Adrenal gland (tissue), 12 donors: ENCODE results near the gene FCMR. TPM values are rescaled to one million over a fixed set of nuclear protein-coding genes. Genes with fewer than 3 reads are reported as not detected.

Experiments used
- DNase-seq, 7 donors: peaks; one replicate each; pipeline ENCODE4 v3.0.0-alpha.2; 2019 to 2020
- H3K27ac ChIP-seq, 5 donors: fragments of 200-600 bp; sonication (generic) in 4 of 5; 1 replicate in 3 of 5; 2 replicates in 2 of 5; pipeline versions ENCODE4 v1.5.1 to v1.8.0; 2016 to 2020; ENCODE audit warnings: mild to moderate bottlenecking in 1 of 5
- H3K27me3 ChIP-seq: fragments of 200-600 bp; 2 replicates; pipeline ENCODE4 v1.8.0; 2021
- H3K36me3 ChIP-seq, 2 donors: fragments of 200-600 bp; replicated peaks in 1 of 2; 1 replicate in 1 of 2; 2 replicates in 1 of 2; pipeline versions ENCODE4 v1.5.1 to v1.8.0; 2018 to 2022
- H3K4me1 ChIP-seq, 2 donors: fragments of 200-600 bp; replicated peaks in 1 of 2; 1 replicate in 1 of 2; 2 replicates in 1 of 2; pipeline versions ENCODE4 v1.5.1 to v1.8.0; 2018 to 2021
- H3K4me3 ChIP-seq, 4 donors: fragments of 200-600 bp; sonication (generic) in 3 of 4; one replicate each; pipeline ENCODE4 v1.5.1; 2016 to 2018
- H3K9me3 ChIP-seq, 3 donors: fragments of 200-600 bp; sonication (generic) in 1 of 3; replicated peaks in 1 of 3; 1 replicate in 2 of 3; 2 replicates in 1 of 3; pipeline versions ENCODE4 v1.5.1 to v1.8.0; 2016 to 2021
- POLR2A ChIP-seq, 2 donors: fragments of 450-650 bp; IDR thresholded peaks; one replicate each; pipeline ENCODE4 v1.6.1; 2017; ENCODE audit warnings: antibody characterized with exemption in 2 of 2, mild to moderate bottlenecking in 2 of 2, moderate library complexity in 1 of 2
- WGBS, 4 donors: extraction: QIAGEN DNeasy Blood & Tissue Kit in 2 of 4; methylation state at CpG; one replicate each; pipeline versions ENCODE4 v1.1.5 to v1.1.7; 2013 to 2017; 5-methylcytosine and 5-hydroxymethylcytosine counted together
- intact Hi-C, 2 donors: fragments of 100-400 bp; cut with DNase I; formaldehyde crosslinking; loops; one replicate each; pipeline versions ENCODE4 v1.14.1 to v1.15.0; 2022 to 2023
- polyA plus RNA-seq, 3 donors: library from polyadenylated mRNA; stranded (reverse); fragments of 200-250 nt in 2 of 3; fragments of 350-450 nt in 1 of 3; fragmentation: Illumina TruSeq in 1 of 3; extraction: RNeasy Lipid Tissue Mini Kit (QIAGEN cat#74804) in 1 of 3; gene quantifications; one replicate each; pipeline ENCODE4 v1.2.3, GENCODE V29; 2013 to 2014
- total RNA-seq, 9 donors: library from RNA; depleted of rRNA in 4 of 9; stranded (reverse); fragments of >200 nt in 4 of 9; fragments of 120-200 nt in 1 of 9; fragmentation: NEBNext Ultra II Directional in 1 of 9; extraction: Animal tissue kit (Norgen Biotek cat#: 25700) in 1 of 9; gene quantifications; one replicate each; pipeline versions ENCODE4 v1.1.0 to v1.2.4, GENCODE V29; 2013 to 2023
- TF ChIP-seq, protein P1 (sequence below), 6 experiments: fragments of 450-650 bp in 4 of 6; fragments of 200-600 bp in 2 of 6; sonication (generic) in 1 of 6; IDR thresholded peaks; 1 replicate in 5 of 6; 2 replicates in 1 of 6; pipeline versions ENCODE4 v1.5.1 to v1.8.0; 2016 to 2021; ENCODE audit warnings: antibody characterized with exemption in 6 of 6, mild to moderate bottlenecking in 2 of 6, moderate library complexity in 1 of 6
- donor health status: healthy with polysubstance abuse.
- donor health status: Bipolar disorder and iron deficiency.
- donor health status: DM: yes; HTN: yes; CAD: no.
- donor health status: DM: no; HTN: no; CAD: no.
- donor health status: DM: no; HTN: no; CAD: no.
- donor health status: DM: yes; HTN: yes; CAD: no.

FCMR gene
- total and polyA plus RNA-seq, 12 donors = 0.27 to 3.0 (median 1.2) TPM; not detected in 1

DNA sequence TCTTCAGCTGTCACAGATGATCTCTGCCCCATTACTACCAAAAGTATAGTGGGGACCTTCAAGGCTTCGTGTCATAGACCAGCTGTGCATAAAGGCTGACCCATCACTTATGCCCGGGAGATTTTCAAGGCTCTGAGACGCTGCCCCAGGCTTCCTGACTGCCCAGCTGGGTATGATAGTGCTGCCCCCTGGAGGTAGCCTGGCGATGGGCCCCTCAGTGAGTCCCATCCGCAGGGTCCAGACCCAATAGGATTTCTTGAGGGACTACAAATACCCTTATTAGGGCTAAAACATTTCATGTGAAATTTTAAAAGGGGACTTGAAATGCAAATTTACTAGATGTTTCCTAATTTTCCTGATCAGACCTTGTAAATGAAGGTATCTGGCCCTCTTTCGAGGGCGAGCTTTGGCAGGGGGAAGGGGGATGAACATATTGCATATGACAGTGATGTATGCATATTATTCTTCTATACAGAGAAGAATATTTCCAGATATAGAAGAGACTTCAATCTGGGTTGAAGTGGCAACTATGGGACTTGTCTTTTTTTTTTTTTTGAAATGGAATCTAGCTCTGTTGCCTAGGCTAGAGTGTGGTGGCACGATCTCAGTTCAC is 11.7 kb upstream of the FCMR start:
- intact Hi-C loops = no loop called here
- DNase-seq = peak in 5 of 7 donors; percentile 36 to 62 (median 56)
- Histone ChIP-seq H3K4me3 (no peak overlapping the region), H3K27me3 (no peaks in the 10 kb centered on the region), H3K36me3 (no peaks in the 10 kb centered on the region), H3K27ac (no peak overlapping the region), H3K4me1 (no peaks in the 10 kb centered on the region), H3K9me3 (no peaks in the 10 kb centered on the region)
- TF ChIP-seq, protein P1, sequence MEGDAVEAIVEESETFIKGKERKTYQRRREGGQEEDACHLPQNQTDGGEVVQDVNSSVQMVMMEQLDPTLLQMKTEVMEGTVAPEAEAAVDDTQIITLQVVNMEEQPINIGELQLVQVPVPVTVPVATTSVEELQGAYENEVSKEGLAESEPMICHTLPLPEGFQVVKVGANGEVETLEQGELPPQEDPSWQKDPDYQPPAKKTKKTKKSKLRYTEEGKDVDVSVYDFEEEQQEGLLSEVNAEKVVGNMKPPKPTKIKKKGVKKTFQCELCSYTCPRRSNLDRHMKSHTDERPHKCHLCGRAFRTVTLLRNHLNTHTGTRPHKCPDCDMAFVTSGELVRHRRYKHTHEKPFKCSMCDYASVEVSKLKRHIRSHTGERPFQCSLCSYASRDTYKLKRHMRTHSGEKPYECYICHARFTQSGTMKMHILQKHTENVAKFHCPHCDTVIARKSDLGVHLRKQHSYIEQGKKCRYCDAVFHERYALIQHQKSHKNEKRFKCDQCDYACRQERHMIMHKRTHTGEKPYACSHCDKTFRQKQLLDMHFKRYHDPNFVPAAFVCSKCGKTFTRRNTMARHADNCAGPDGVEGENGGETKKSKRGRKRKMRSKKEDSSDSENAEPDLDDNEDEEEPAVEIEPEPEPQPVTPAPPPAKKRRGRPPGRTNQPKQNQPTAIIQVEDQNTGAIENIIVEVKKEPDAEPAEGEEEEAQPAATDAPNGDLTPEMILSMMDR (IDR thresholded peaks at IDR 0.05) = peak; percentile 6 to 44 (median 28)
- TF ChIP-seq POLR2A (IDR thresholded peaks at IDR 0.05) = no peak
- 70 to 77% (median 76%) methylated on average over 6 to 8 of the region's 8 CpGs for WGBS, 4 donors

GRCh38 chr1:206932177-206932576 is 10.4 kb upstream of the FCMR start:
- H3K27me3 ChIP-seq = no peaks in the 10 kb centered on the region
- no peaks in the 10 kb centered on the region for H3K4me1 ChIP-seq
- no peaks in the 10 kb centered on the region for H3K36me3 ChIP-seq
- 58 to 74% (median 67%) methylated on average over 3 to 8 of the region's 8 CpGs for WGBS, 4 donors
- TF ChIP-seq, protein P1 (IDR thresholded peaks at IDR 0.05) = no peak
- TF ChIP-seq POLR2A (IDR thresholded peaks at IDR 0.05) = no peak
- no peaks in the 10 kb centered on the region for H3K9me3 ChIP-seq
- intact Hi-C loops = no loop called here
- no peak overlapping the region for H3K4me3 ChIP-seq
- no peak for DNase-seq
- no peak overlapping the region for H3K27ac ChIP-seq

DNA sequence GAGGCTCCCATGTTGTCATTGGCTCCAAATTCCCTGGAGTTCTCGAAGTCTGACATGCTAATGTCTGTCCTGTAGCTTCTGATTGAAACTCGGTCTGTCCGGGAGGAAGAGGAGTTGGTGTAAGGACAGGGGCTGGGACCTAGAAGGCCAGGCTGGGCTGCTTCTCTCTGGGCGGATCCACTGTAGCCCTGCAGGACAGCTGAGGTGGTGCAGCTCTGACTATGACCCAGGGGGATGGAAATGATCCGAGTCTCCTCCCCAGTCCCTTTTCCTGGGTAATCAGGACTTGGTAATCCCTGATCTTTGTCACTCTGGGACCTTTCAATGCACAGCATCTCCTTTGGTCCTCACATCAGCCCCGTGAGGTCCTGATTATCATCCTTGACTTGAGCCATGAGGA is 10.0 kb upstream of the FCMR start:
- H3K27me3 ChIP-seq = no peaks in the 10 kb centered on the region
- WGBS, 4 donors = 66 to 87% (median 84%) methylated on average over 5 to 6 of the region's 6 CpGs

GRCh38 chr1:206930210-206930798 is 8.6 kb upstream of the FCMR start:
- H3K4me3 ChIP-seq = no peak overlapping the region
- peak in 1 of 7 donors; percentile 15 for DNase-seq
- H3K9me3 ChIP-seq = no peaks in the 10 kb centered on the region
- H3K36me3 ChIP-seq = no peaks in the 10 kb centered on the region
- no peaks in the 10 kb centered on the region for H3K27me3 ChIP-seq
- no peak overlapping the region for H3K27ac ChIP-seq
- no peaks in the 10 kb centered on the region for H3K4me1 ChIP-seq
- intact Hi-C loops = no loop called here
- TF ChIP-seq POLR2A (IDR thresholded peaks at IDR 0.05) = no peak
- TF ChIP-seq, protein P1 (IDR thresholded peaks at IDR 0.05) = no peak
- 67 to 84% (median 80%) methylated on average over 13 to 17 of the region's 17 CpGs for WGBS, 4 donors

More for the DNA sequence above, 10.0 kb upstream of the FCMR start:
- no peak overlapping the region for H3K4me3 ChIP-seq
- intact Hi-C loops = no loop called here
- DNase-seq = no peak
- TF ChIP-seq, protein P1 (IDR thresholded peaks at IDR 0.05) = no peak
- no peak for TF ChIP-seq POLR2A (IDR thresholded peaks at IDR 0.05)
- no peaks in the 10 kb centered on the region for H3K4me1 ChIP-seq
- H3K9me3 ChIP-seq = no peaks in the 10 kb centered on the region
- no peak overlapping the region for H3K27ac ChIP-seq
- no peaks in the 10 kb centered on the region for H3K36me3 ChIP-seq
